HEK293 (cell line): ENCODE measurements around the gene OR2Z1.

Experiments
- GFI1B ChIP-seq: fragments of 450-650 bp; formaldehyde crosslinking; IDR thresholded peaks from 2 replicates; pipeline ENCODE4 v1.5.1; 2016; ENCODE audit warnings: missing biosample characterization, missing genetic modification characterization
- KLF10 ChIP-seq: fragments of 450-650 bp; IDR thresholded peaks from 2 replicates; pipeline ENCODE4 v1.5.1; 2018; ENCODE audit warnings: missing biosample characterization, mild to moderate bottlenecking, missing genetic modification characterization
- ZEB2 ChIP-seq: fragments of 450-650 bp; formaldehyde crosslinking; IDR thresholded peaks from 2 replicates; pipeline ENCODE4 v1.5.1; 2016; ENCODE audit warnings: missing biosample characterization, missing genetic modification characterization

DNA sequence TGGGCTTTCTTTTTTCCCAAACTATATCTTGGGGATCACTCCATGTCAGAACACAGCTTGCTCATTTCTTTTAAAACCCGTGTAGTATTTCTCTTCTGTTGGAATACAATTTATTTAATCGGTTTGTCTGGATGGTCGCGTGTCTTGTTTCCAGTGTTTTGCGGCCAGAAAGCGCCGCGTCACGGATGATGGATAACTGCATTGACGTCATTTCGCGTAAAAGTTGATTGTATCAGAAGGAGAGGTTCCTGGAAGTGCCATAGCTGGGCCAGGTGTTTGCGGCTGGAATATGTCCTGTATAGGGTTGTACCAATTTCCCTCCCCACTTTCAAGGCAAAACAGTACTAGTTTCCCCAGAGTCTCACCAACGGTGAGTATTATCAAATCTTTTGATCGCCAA lies 32.5 kb upstream of the OR2Z1 start:
- TF ChIP-seq GFI1B, result no peak
- no peak for TF ChIP-seq ZEB2 (tag by site-specific recombination)
- no peak for TF ChIP-seq KLF10 (tag by site-specific recombination)
